HT-29 (cell line): Measurements from ENCODE around the gene TTC34. TPM values are rescaled to one million over a fixed set of nuclear protein-coding genes. Genes with fewer than 3 reads are reported as not detected.
"Not testable (repeated sequence)": the region's sequence is repeated elsewhere in the genome, so short reads cannot be mapped to it uniquely, and the experiment has no call there.

Experiments used
- DNase-seq: peaks from one replicate; pipeline ENCODE4 v3.0.0-alpha.2; 2015; ENCODE audit warnings: low spot score
- total RNA-seq: library from RNA; depleted of rRNA; stranded (reverse); fragments of >200 nt; shearing (Covaris generic); gene quantifications from 2 replicates; pipeline ENCODE4 v1.2.3, GENCODE V29; 2014

The TTC34 gene
- total RNA-seq, 1 experiment from 2014 or later, result 0.36 TPM

GRCh38 chr1:2684000-2684399 lies 117.5 kb downstream of the TTC34 start:
- DNase-seq, result not testable (repeated sequence)

- DNase-seq, result not testable (repeated sequence)
Measured at GRCh38 chr1:2683321-2683741, 118.2 kb downstream of the TTC34 start.

- DNase-seq, result not testable (repeated sequence)
Measured at GRCh38 chr1:2682879-2683278, 118.6 kb downstream of the TTC34 start.

- not testable (repeated sequence) for DNase-seq
Measured at GRCh38 chr1:2676726-2677125, 124.8 kb downstream of the TTC34 start.

GRCh38 chr1:2671656-2672055 lies 129.8 kb downstream of the TTC34 start:
- not testable (repeated sequence) for DNase-seq

- DNase-seq, result not testable (repeated sequence)
Measured at GRCh38 chr1:2659806-2660205, 141.7 kb downstream of the TTC34 start.

- not testable (repeated sequence) for DNase-seq
Measured at GRCh38 chr1:2657909-2658308, 143.6 kb downstream of the TTC34 start.

- DNase-seq, result not testable (repeated sequence)
Measured at GRCh38 chr1:2657124-2657523, 144.4 kb downstream of the TTC34 start.

- DNase-seq, result not testable (repeated sequence)
Measured at GRCh38 chr1:2655598-2656434, 145.7 kb downstream of the TTC34 start.

GRCh38 chr1:2654443-2654948 lies 147.0 kb downstream of the TTC34 start:
- not testable (repeated sequence) for DNase-seq

- DNase-seq, result not testable (repeated sequence)
Measured at GRCh38 chr1:2653741-2654442, 147.6 kb downstream of the TTC34 start.

GRCh38 chr1:2652926-2653571 lies 148.4 kb downstream of the TTC34 start:
- not testable (repeated sequence) for DNase-seq

- not testable (repeated sequence) for DNase-seq
Measured at GRCh38 chr1:2652152-2652925, 149.2 kb downstream of the TTC34 start.

- no peak for DNase-seq
Measured at GRCh38 chr1:2650967-2651645, 150.4 kb downstream of the TTC34 start.

- DNase-seq, result no peak
Measured at GRCh38 chr1:2646837-2647236, 154.7 kb downstream of the TTC34 start.

GRCh38 chr1:2645776-2646175 lies 155.7 kb downstream of the TTC34 start:
- DNase-seq, result no peak

- no peak for DNase-seq
Measured at GRCh38 chr1:2645143-2645542, 156.3 kb downstream of the TTC34 start.

GRCh38 chr1:2644591-2645101 lies 156.8 kb downstream of the TTC34 start:
- no peak for DNase-seq

GRCh38 chr1:2644171-2644570 lies 157.3 kb downstream of the TTC34 start:
- DNase-seq, result no peak

- no peak for DNase-seq
Measured at GRCh38 chr1:2643414-2644077, 157.9 kb downstream of the TTC34 start.
